Neural crest cell (in vitro differentiated cells): ENCODE measurements around the gene CAMSAP2. TPM values are rescaled to one million over a fixed set of nuclear protein-coding genes. Genes with fewer than 3 reads are reported as not detected.
A peak's percentile ranks its signal among the peaks of the same experiment; 100 is the strongest.

Source experiments
- DNase-seq: peaks from one replicate; pipeline ENCODE4 v3.0.0; 2021; ENCODE audit warnings: low read depth, mixed read lengths, low spot score
- H3K27ac Mint-ChIP-seq: one replicate; pipeline ENCODE4 v1.8.0; 2021; ENCODE audit warnings: mild to moderate bottlenecking, mixed read lengths; ENCODE audit not compliant: unreplicated experiment
- H3K27me3 Mint-ChIP-seq: 2 replicates; pipeline ENCODE4 v1.8.0; 2021; ENCODE audit warnings: low read depth, mild to moderate bottlenecking, mixed read lengths
- H3K36me3 Mint-ChIP-seq: 2 replicates; pipeline ENCODE4 v1.8.0; 2021; ENCODE audit warnings: low read depth, mild to moderate bottlenecking, mixed read lengths
- H3K4me1 Mint-ChIP-seq: 2 replicates; pipeline ENCODE4 v1.8.0; 2021; ENCODE audit warnings: mixed read lengths
- H3K4me3 Mint-ChIP-seq: one replicate; pipeline ENCODE4 v1.8.0; 2021; ENCODE audit warnings: mild to moderate bottlenecking, mixed read lengths
- H3K9me3 Mint-ChIP-seq: 2 replicates; pipeline ENCODE4 v1.8.0; 2021; ENCODE audit warnings: mixed read lengths
- total RNA-seq: library from RNA; stranded (reverse); gene quantifications from 2 replicates; pipeline ENCODE4 v1.2.1, GENCODE V29; 2021
- TF ChIP-seq, protein P1 (sequence below): fragments of 200-600 bp; sonication (generic); conservative IDR thresholded peaks from 2 replicates; pipeline ENCODE4 v1.5.0; 2021; ENCODE audit warnings: antibody characterized with exemption, mild to moderate bottlenecking

Gene CAMSAP2
- total RNA-seq, 1 donor from 2014 or later: 40.3 TPM

DNA sequence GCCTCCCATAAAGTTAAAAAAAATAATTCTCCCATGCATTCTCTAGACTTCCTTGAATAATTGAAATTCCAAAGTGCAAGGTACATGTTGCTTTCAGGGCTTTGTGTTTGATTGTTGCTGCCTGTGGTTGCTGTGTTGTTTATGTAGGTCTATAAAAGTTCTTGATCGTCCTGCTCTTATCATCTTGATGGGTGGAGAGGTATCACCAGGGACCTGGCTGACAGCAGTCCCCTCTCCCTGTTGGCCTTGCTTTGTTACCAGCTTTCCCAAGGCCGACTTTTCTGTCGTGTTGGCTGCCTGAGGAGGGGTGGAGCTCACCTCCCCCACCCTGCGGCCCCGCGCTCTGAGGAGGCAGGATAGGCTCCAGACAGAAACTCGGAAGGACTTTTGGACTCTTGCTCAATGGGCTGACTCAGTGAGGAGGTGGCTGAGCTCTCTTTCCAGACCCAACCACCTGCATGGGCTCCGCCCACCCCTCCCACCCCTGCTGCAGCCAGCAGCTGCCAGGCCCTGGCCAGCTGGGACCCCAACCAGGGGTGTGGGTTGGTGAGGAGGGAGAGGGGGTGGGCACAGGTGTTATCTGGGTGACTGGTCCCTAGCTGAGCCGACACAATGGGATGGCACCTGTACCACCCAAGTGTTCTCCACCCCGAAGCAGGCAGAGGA lies 158.0 kb downstream of the CAMSAP2 start:
- no peak for DNase-seq
- Mint-ChIP-seq H3K4me1 (peaks cover 54% of the 10 kb centered on the region), H3K4me3 (peak overlapping the region; percentile 65)

DNA sequence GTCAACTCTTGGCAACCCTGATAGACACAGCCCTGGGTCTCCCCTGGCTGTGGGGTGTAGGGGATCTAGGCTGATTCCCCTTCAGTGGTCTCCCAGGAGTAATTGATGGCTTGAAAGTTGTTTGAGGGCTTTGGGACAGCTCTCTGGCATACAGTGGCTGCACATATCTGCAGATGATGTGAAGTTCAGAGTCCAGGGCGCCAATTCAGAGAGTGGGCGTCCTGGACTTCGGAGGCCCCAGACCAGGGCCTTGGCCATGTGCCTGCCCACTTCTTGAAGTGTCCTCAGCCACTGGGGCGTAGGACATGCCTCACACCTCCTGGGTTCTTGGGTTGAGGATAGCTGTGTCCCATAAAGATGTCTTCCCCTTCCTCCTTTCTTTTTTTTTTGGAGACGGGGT lies 158.6 kb downstream of the CAMSAP2 start:
- Mint-ChIP-seq H3K27ac (peak overlapping the region; percentile 19), H3K36me3 (peaks cover 6% of the 10 kb centered on the region), H3K4me1 (peaks cover 48% of the 10 kb centered on the region)

More for the DNA sequence above, 158.0 kb downstream of the CAMSAP2 start:
- no peaks in the 10 kb centered on the region for H3K9me3 Mint-ChIP-seq
- H3K27ac Mint-ChIP-seq: peak overlapping the region; percentile 19
- H3K36me3 Mint-ChIP-seq: peaks cover 6% of the 10 kb centered on the region
- H3K27me3 Mint-ChIP-seq: no peaks in the 10 kb centered on the region
- TF ChIP-seq, protein P1, sequence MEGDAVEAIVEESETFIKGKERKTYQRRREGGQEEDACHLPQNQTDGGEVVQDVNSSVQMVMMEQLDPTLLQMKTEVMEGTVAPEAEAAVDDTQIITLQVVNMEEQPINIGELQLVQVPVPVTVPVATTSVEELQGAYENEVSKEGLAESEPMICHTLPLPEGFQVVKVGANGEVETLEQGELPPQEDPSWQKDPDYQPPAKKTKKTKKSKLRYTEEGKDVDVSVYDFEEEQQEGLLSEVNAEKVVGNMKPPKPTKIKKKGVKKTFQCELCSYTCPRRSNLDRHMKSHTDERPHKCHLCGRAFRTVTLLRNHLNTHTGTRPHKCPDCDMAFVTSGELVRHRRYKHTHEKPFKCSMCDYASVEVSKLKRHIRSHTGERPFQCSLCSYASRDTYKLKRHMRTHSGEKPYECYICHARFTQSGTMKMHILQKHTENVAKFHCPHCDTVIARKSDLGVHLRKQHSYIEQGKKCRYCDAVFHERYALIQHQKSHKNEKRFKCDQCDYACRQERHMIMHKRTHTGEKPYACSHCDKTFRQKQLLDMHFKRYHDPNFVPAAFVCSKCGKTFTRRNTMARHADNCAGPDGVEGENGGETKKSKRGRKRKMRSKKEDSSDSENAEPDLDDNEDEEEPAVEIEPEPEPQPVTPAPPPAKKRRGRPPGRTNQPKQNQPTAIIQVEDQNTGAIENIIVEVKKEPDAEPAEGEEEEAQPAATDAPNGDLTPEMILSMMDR: no peak

DNA sequence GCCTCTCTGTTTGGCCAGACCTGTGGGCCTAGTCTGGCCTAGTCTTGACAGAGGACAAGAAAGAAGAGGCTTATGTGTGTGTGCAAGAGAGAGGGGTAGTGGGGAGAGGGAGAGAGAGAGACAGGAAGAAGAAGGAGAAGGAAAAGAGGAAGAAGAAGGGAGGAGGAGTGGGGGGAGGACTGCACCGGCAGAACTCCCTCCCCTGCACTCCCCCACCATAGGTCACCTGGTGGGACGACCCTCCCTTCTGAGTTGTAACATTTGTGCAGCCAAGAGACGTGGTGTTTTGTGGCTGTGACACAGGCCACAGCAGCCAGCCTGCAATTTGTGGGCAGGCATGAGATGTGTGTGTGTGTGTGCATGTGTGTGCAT lies 160.3 kb downstream of the CAMSAP2 start:
- peaks cover 6% of the 10 kb centered on the region for H3K36me3 Mint-ChIP-seq
- peak overlapping the region; percentile 62 for H3K27ac Mint-ChIP-seq
- DNase-seq: no peak
- TF ChIP-seq, protein P1: no peak
- no peaks in the 10 kb centered on the region for H3K9me3 Mint-ChIP-seq
- no peaks in the 10 kb centered on the region for H3K27me3 Mint-ChIP-seq
- peaks cover 31% of the 10 kb centered on the region for H3K4me1 Mint-ChIP-seq
- no peak overlapping the region for H3K4me3 Mint-ChIP-seq

More for the DNA sequence above, 158.6 kb downstream of the CAMSAP2 start:
- TF ChIP-seq, protein P1: no peak
- no peaks in the 10 kb centered on the region for H3K27me3 Mint-ChIP-seq
- no peak for DNase-seq
- no peaks in the 10 kb centered on the region for H3K9me3 Mint-ChIP-seq
- H3K4me3 Mint-ChIP-seq: peak overlapping the region; percentile 23

DNA sequence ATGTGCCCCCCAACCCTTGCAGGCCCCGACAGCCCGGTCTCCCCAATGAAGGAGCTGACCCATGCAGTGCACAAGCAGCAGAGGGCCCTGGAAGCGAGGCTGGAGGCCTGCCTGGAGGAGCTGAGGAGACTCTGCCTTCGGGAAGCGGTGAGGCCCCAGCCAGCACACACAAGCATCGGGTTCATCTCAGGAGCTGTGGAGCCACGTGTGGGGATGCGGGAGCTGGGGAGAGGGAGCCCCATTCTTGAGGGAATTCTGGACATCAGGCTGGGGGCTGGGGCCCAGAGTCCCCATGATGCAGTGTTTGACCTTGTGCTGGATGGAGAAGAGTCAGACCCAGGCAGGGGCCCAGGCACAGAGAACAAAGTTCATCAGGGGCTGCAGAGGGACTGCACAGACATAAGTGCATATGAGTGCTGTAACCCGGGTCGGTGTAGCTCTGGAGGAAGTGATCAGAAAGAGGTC lies 160.8 kb downstream of the CAMSAP2 start:
- H3K36me3 Mint-ChIP-seq: peaks cover 6% of the 10 kb centered on the region
- H3K9me3 Mint-ChIP-seq: no peaks in the 10 kb centered on the region
- H3K27me3 Mint-ChIP-seq: no peaks in the 10 kb centered on the region
- H3K27ac Mint-ChIP-seq: no peak overlapping the region
- DNase-seq: no peak
- no peak overlapping the region for H3K4me3 Mint-ChIP-seq
- TF ChIP-seq, protein P1: no peak
- peaks cover 26% of the 10 kb centered on the region for H3K4me1 Mint-ChIP-seq

DNA sequence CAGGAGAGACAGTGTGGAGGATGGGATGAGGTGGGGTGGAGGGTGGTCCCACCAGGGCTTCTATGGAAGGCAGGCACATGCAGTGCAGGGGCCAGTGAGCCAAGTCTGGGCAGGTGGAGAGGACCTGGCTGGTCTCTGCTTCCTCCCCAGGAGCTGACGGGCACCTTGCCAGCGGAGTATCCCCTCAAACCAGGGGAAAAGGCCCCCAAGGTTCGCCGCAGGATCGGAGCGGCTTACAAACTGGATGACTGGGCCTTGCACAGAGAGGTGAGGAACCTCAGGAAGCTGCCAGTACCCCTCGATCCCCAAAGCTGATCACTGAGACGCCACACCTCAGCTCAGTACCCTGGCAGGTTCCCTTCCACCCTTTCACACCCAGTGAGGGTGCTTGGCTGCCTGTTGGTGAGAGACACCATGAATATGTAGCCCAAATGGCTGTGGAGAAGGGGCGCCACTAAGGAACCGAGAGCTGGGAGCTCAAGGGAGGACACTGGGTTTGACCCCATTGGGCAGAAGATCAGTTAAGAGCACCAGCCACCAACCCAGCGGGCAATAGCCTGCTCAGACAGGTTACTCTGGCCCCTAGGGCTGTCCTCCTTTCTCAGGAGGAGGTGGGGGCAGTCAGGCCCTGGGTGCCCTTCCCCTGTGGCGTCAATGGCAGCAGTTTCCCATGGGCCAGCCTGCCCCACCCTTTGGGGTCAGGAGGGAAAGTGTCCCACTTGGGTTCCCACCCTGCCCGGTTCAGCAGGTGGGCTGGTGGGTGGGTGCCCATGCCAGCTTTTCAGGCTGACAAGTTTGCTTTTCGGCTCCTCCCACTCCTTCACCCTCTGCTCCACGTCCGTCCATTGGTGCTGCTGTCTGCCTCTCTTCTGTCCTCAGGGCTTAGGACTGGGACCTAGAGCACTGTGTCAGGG lies 161.5 kb downstream of the CAMSAP2 start:
- Mint-ChIP-seq H3K27ac (no peak overlapping the region), H3K4me1 (peaks cover 25% of the 10 kb centered on the region), H3K4me3 (no peak overlapping the region), H3K9me3 (no peaks in the 10 kb centered on the region), H3K36me3 (peaks cover 6% of the 10 kb centered on the region), H3K27me3 (no peaks in the 10 kb centered on the region)
- TF ChIP-seq, protein P1: no peak
- no peak for DNase-seq
